ACHN (cell line): ENCODE data around the gene NEU2.
A peak's percentile ranks its signal among the peaks of the same experiment; 100 is the strongest.

Experiments
- DNase-seq: peaks from one replicate; pipeline ENCODE4 v3.0.0-alpha.2; 2015
- in situ Hi-C: cut with HindIII; loops from 2 replicates; pipeline ENCODE4 v1.10.0; 2017; ENCODE audit warnings: low sequenced_read_pairs, low pct_ligation_motif_present, low pct_unique_long_range_greater_than_20kb

The NEU2 gene

DNA sequence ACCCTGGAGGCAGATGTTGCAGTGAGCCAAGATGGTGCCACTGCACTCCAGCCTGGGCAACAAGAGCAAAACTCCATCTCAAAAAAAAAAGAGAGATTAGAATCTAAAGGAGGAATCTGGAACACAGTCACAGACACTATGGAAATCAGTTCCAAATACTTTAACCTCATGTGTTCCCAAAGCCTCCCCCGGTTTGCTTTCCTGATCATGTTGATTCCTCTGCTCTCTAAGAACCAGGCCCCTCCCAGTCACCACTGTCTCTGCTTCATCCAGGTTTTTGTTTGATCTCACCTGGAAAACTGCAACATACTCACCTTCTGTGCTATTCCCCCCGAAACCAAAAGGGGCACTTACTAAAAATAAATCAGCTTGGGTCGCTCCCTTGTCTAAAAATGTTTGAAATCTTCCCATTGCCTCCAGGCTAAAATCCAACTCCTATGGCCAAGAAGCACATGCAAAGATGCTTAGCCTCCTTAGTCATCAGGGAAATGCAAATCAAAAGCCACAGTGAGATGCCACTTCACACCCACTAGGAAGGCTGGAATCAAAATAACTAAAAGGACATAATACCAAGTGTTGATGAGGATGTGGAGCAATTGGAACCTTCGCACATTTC is 6.2 kb upstream of the NEU2 start:
- no peak for DNase-seq
- in situ Hi-C loops: no loop called here

GRCh38 chr2:233029321-233029720 is 3.2 kb upstream of the NEU2 start:
- in situ Hi-C loops: no loop called here
- no peak for DNase-seq

DNA sequence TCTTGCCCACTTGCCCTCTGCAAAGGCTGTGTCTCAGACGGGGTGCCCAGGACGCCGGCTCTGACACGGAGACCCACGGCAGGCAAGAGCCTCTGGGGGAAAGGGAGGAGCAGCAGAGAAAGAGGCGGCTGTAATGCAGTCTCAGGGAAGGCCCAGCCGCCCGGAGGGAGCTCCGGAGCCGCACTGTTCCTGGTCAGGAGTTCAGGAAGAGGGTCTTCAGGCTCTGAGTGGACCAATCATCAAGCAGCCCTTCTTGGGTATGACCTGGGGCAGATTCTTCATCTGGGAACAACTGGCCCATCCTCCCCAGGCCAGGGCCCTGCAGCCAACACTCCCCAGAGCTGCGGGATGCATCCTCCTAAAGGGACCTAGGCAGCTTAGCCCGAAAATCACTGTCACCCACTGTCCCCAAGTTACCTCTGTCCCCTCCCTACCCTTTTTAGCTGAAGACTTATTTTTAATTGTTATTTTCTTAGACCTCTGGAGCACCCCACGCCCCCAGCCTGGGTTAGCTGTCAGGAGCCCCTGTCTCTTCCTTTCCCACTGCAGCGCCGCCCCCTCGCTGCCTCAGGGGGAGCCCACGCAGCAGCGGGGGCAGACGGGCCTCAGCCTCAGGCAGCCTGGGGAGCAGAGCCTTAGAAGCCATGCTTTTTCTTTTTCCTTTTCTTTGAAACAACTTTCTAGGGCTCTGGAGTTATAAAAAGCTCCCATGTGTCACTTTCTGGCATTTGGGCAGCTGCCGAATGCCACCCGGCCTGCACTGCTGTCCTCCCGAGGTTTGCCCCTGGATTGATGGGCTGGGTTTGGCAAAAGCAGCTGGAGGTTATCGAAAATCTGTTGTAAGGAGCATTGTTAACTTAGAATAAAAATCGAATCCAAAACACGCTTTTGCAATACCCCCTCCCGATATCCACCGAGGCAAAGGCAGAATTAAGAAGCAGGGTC is 644 bp upstream of the NEU2 start:
- in situ Hi-C loops: no loop called here
- DNase-seq: no peak

DNA sequence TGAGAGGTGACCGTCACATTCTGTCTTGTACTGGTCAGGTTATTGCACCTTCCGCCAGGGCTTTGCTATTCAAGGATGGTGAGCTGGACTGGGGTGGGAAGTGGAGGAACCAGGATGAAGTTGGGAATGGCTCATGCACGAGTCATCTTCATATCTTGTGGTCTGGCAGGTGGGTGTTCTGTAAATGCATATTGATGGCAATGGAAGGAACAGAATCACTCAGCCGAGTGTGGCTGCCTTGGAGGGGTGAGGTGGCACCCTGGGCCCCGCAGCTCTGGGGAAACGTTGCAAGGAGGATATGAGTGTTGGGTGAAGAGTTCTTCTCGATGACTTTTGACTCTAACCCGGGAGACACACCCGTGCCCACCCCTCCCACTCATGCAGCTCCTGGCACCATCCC is 1.2 kb downstream of the NEU2 start:
- in situ Hi-C loops: no loop called here
- peak; percentile 16 for DNase-seq

- in situ Hi-C loops: no loop called here
- no peak for DNase-seq
These were observed 1.8 kb downstream of the NEU2 start for GRCh38 chr2:233034091-233034882.

GRCh38 chr2:233035426-233036161 is 3.1 kb downstream of the NEU2 start:
- DNase-seq: no peak
- in situ Hi-C loops: no loop called here

GRCh38 chr2:233036162-233036838 is 3.8 kb downstream of the NEU2 start:
- DNase-seq: no peak
- in situ Hi-C loops: no loop called here

DNA sequence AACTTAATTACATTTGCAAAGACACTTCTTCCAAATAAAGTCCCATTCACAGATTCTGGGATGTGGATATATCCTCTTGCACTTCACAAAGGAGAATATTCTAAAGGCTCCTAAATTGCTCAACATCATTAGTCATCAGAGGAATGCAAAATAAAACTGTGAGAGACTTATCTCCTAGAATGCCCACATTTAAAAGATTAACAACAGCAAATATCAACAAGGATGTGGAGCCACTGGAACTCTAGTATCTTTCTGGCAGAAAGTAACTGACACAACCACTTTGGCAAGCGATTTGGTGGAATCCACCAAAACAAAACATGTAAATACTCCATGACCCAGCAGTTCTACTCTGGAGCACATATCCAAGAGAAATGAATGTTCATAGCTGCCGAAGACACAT is 4.6 kb downstream of the NEU2 start:
- no peak for DNase-seq
- in situ Hi-C loops: no loop called here

DNA sequence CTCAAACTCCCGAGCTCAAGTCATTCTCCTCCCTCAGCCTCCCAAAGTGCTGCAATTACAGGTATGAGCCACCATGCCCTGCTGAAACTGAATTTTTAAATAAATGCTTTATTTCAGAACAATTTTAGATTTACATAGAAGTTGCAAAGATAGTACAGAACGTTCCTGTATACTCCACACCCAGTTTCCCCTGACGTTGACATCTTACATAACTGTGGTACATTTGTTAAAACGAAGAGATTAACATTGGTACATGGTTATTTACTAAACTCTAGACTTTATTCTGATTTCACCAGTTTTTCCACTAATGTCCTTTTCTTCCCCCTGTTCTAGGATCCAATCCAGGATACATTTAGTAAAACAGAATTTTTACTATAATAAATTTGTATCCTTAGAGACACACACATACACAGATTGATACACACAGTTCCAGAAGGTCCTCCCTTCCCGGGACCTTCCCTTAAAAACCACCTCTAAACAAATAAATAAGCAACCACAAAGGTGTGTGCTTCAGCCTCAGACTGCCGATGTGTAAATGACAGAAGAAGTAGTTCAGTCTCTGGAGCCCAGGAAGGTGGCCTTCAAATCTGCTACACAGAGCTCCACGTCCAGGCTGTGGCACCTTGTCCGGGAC is 6.9 kb downstream of the NEU2 start:
- in situ Hi-C loops: no loop called here

GRCh38 chr2:233039846-233040530 is 7.5 kb downstream of the NEU2 start:
- in situ Hi-C loops: no loop called here
- DNase-seq: no peak

More for the DNA sequence above, 6.9 kb downstream of the NEU2 start:
- DNase-seq: no peak

GRCh38 chr2:233040571-233040970 is 8.1 kb downstream of the NEU2 start:
- in situ Hi-C loops: no loop called here
- no peak for DNase-seq

GRCh38 chr2:233041722-233042323 is 9.4 kb downstream of the NEU2 start:
- in situ Hi-C loops: no loop called here

GRCh38 chr2:233042549-233042948 is 10.1 kb downstream of the NEU2 start:
- in situ Hi-C loops: no loop called here
- DNase-seq: no peak

More at GRCh38 chr2:233041722-233042323, 9.4 kb downstream of the NEU2 start:
- DNase-seq: no peak

DNA sequence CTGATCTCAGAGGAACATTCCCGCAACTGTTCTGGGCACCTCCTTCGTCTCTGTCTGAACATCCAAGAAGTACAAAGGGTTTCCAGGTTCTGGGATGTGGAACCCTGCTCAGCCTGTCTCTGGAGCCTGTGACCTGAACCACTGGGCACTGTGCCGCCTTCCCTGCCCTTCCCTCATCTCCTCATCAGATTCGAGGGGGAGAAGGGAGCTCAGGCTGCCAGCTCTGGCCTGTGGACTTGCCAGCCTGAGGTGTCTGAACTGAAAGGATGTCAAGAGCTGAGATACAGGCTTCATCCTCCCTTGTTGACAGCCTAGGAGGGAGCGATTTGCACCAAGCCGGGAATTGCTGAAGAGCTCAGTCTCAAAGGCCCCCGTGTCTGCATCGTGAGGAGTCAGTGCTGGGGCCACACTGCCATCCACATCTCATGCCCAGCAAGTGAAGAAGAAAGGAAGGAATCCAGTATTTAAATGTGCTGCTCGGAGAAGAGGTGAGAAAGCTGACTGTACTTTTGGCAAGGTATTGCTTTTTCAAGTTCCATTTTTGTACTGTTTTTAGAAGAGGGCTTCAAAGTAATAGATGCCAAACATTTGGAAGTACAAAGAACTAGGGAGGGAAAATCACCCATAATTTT is 12.6 kb downstream of the NEU2 start:
- in situ Hi-C loops: no loop called here

DNA sequence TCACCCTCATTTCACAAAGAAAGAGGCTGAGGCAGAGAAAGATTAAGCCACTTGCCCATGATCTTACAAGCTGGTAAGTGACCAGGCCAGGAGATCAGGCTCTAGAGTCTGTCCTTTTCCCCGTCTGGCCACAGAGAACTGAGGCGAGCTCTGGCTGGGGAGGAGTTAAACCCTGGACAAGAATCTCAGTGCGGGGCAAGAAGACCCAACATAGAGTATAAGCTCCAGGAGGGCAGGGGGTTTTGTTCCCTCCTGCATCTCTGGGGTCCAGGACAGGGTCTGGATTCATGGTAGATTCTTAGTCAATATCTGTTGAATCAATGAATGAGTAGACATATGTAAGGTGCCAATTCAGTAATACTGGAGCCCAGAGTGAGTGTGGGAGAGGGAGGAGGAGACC is 14.7 kb downstream of the NEU2 start:
- no peak for DNase-seq
- in situ Hi-C loops: no loop called here

More for the DNA sequence above, 12.6 kb downstream of the NEU2 start:
- DNase-seq: no peak

GRCh38 chr2:233047667-233048066 is 15.2 kb downstream of the NEU2 start:
- no peak for DNase-seq
- in situ Hi-C loops: no loop called here
